Loucy (cell line): ENCODE measurements around the gene SCD5.

Experiments used
- EZH2phosphoT487 ChIP-seq: fragments of 200-600 bp; IDR thresholded peaks from 2 replicates; pipeline ENCODE4 v1.6.1; 2018; ENCODE audit warnings: antibody characterized with exemption, mild to moderate bottlenecking, moderate library complexity, borderline replicate concordance
- TF ChIP-seq, protein P1 (sequence below): fragments of 200-600 bp; sonication (generic); conservative IDR thresholded peaks from 2 replicates; pipeline ENCODE4 v1.5.1; 2014; ENCODE audit warnings: mild to moderate bottlenecking, antibody characterized with exemption, low read length

GRCh38 chr4:82810176-82810575, 11.6 kb upstream of the SCD5 start:
- TF ChIP-seq, protein P1, sequence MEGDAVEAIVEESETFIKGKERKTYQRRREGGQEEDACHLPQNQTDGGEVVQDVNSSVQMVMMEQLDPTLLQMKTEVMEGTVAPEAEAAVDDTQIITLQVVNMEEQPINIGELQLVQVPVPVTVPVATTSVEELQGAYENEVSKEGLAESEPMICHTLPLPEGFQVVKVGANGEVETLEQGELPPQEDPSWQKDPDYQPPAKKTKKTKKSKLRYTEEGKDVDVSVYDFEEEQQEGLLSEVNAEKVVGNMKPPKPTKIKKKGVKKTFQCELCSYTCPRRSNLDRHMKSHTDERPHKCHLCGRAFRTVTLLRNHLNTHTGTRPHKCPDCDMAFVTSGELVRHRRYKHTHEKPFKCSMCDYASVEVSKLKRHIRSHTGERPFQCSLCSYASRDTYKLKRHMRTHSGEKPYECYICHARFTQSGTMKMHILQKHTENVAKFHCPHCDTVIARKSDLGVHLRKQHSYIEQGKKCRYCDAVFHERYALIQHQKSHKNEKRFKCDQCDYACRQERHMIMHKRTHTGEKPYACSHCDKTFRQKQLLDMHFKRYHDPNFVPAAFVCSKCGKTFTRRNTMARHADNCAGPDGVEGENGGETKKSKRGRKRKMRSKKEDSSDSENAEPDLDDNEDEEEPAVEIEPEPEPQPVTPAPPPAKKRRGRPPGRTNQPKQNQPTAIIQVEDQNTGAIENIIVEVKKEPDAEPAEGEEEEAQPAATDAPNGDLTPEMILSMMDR, result no peak
- no peak for TF ChIP-seq EZH2phosphoT487
